HEK293 (cell line): ENCODE results near the gene CATSPER3.

ENCODE experiments used
- CTCF ChIA-PET: fragments of 350-600 bp; formaldehyde crosslinking; extraction: SDS; loops from one replicate; lab custom pipeline; 2021; ENCODE audit warnings: antibody characterized with exemption; lab: Yijun Ruan, JAX
- POLR2A ChIA-PET: fragments of 300-600 bp; formaldehyde crosslinking; extraction: SDS; loops from one replicate; lab custom pipeline; 2020; ENCODE audit warnings: antibody characterized with exemption, inconsistent platforms; lab: Yijun Ruan, JAX
- H3K27ac ChIP-seq: fragments of 200-500 bp; sonication (Bioruptor generic); 2 replicates; pipeline ENCODE4 v1.5.1; 2014; ENCODE audit warnings: low read depth, low read length, control low read depth, inconsistent platforms; ENCODE audit errors: extremely low read depth
- H3K36me3 ChIP-seq, 2 experiments: fragments of 200-500 bp in 1 of 2; sonication (Bioruptor generic) in 1 of 2; 1 replicate in 1 of 2; 2 replicates in 1 of 2; pipeline ENCODE4 v1.5.1; 2014 to 2017; ENCODE audit warnings: inconsistent platforms in 2 of 2, low read length in 2 of 2; ENCODE audit not compliant: control insufficient read depth in 2 of 2, insufficient read depth in 1 of 2
- H3K4me1 ChIP-seq: fragments of 200-500 bp; sonication (Bioruptor generic); 2 replicates; pipeline ENCODE4 v1.5.1; 2014; ENCODE audit warnings: mild to moderate bottlenecking, low read length, inconsistent platforms; ENCODE audit not compliant: control insufficient read depth, insufficient read depth
- H3K4me3 ChIP-seq: 2 replicates; pipeline ENCODE4 v1.5.1; 2011; ENCODE audit warnings: low read depth, mild to moderate bottlenecking, control low read depth, low read length, moderate library complexity
- H3K9me3 ChIP-seq: fragments of 200-500 bp; sonication (Bioruptor generic); 2 replicates; pipeline ENCODE4 v1.5.1; 2014; ENCODE audit warnings: low read depth, low read length, inconsistent platforms; ENCODE audit not compliant: control insufficient read depth, insufficient read depth
- BCL11A ChIP-seq: fragments of 450-650 bp; formaldehyde crosslinking; IDR thresholded peaks from 2 replicates; pipeline ENCODE4 v1.5.1; 2016; ENCODE audit warnings: low read depth, missing biosample characterization, missing genetic modification characterization
- GLIS1 ChIP-seq: fragments of 450-650 bp; formaldehyde crosslinking; IDR thresholded peaks from 2 replicates; pipeline ENCODE4 v1.5.1; 2016; ENCODE audit warnings: missing biosample characterization, missing genetic modification characterization
- HIC1 ChIP-seq: fragments of 450-650 bp; formaldehyde crosslinking; IDR thresholded peaks from 2 replicates; pipeline ENCODE4 v1.5.1; 2016; ENCODE audit warnings: missing biosample characterization, missing genetic modification characterization
- KLF10 ChIP-seq: fragments of 450-650 bp; IDR thresholded peaks from 2 replicates; pipeline ENCODE4 v1.5.1; 2018; ENCODE audit warnings: missing biosample characterization, mild to moderate bottlenecking, missing genetic modification characterization
- KLF16 ChIP-seq: fragments of 450-650 bp; formaldehyde crosslinking; IDR thresholded peaks from 2 replicates; pipeline ENCODE4 v1.5.1; 2017; ENCODE audit warnings: missing biosample characterization, missing genetic modification characterization
- KLF17 ChIP-seq: fragments of 450-650 bp; formaldehyde crosslinking; IDR thresholded peaks from 2 replicates; pipeline ENCODE4 v1.5.1; 2016; ENCODE audit warnings: missing biosample characterization, missing genetic modification characterization
- MEIS1 ChIP-seq: sonication (generic); formaldehyde crosslinking; IDR thresholded peaks from 2 replicates; pipeline ENCODE4 v1.8.1; 2022; ENCODE audit warnings: missing genetic modification reagents, mild to moderate bottlenecking, borderline replicate concordance
- TRIM28 ChIP-seq: IDR thresholded peaks from 2 replicates; pipeline ENCODE4 v1.6.1; 2011; ENCODE audit warnings: low read length, control low read depth, borderline replicate concordance
- ZBTB21 ChIP-seq: fragments of 450-650 bp; formaldehyde crosslinking; IDR thresholded peaks from 2 replicates; pipeline ENCODE4 v1.5.1; 2017; ENCODE audit warnings: missing biosample characterization, missing genetic modification characterization
- ZBTB49 ChIP-seq: fragments of 450-650 bp; formaldehyde crosslinking; IDR thresholded peaks from 2 replicates; pipeline ENCODE4 v1.5.1; 2016; ENCODE audit warnings: missing biosample characterization, missing genetic modification characterization, low read depth
- ZIC2 ChIP-seq: fragments of 450-650 bp; formaldehyde crosslinking; IDR thresholded peaks from 2 replicates; pipeline ENCODE4 v1.5.1; 2016; ENCODE audit warnings: missing biosample characterization, missing genetic modification characterization
- ZNF132 ChIP-seq: fragments of 450-650 bp; formaldehyde crosslinking; IDR thresholded peaks from 2 replicates; pipeline ENCODE4 v1.5.1; 2017; ENCODE audit warnings: missing biosample characterization, missing genetic modification characterization, borderline replicate concordance
- ZNF157 ChIP-seq: fragments of 450-650 bp; formaldehyde crosslinking; IDR thresholded peaks from 2 replicates; pipeline ENCODE4 v1.5.1; 2016; ENCODE audit warnings: missing biosample characterization, missing genetic modification characterization
- ZNF221 ChIP-seq: fragments of 450-650 bp; formaldehyde crosslinking; IDR thresholded peaks from 2 replicates; pipeline ENCODE4 v1.5.1; 2017; ENCODE audit warnings: missing biosample characterization, missing genetic modification characterization, borderline replicate concordance
- ZNF266 ChIP-seq: fragments of 450-650 bp; formaldehyde crosslinking; IDR thresholded peaks from 2 replicates; pipeline ENCODE4 v1.5.1; 2016; ENCODE audit warnings: missing biosample characterization, missing genetic modification characterization, low read depth
- ZNF488 ChIP-seq: fragments of 450-650 bp; formaldehyde crosslinking; IDR thresholded peaks from 2 replicates; pipeline ENCODE4 v1.5.1; 2016; ENCODE audit warnings: missing biosample characterization, missing genetic modification characterization
- ZNF544 ChIP-seq: fragments of 450-650 bp; formaldehyde crosslinking; IDR thresholded peaks from 2 replicates; pipeline ENCODE4 v1.5.0; 2017; ENCODE audit warnings: missing biosample characterization, missing genetic modification characterization
- ZNF645 ChIP-seq: fragments of 450-650 bp; formaldehyde crosslinking; IDR thresholded peaks from 2 replicates; pipeline ENCODE4; 2016; ENCODE audit warnings: missing biosample characterization, missing genetic modification characterization
- ZNF791 ChIP-seq: fragments of 450-650 bp; formaldehyde crosslinking; IDR thresholded peaks from 2 replicates; pipeline ENCODE4 v1.5.1; 2016; ENCODE audit warnings: missing biosample characterization, missing genetic modification characterization
- TF ChIP-seq, protein P1 (sequence below): sonication (generic); formaldehyde crosslinking; IDR thresholded peaks from 2 replicates; pipeline ENCODE4 v1.8.1; 2022; ENCODE audit warnings: mild to moderate bottlenecking, moderate library complexity, missing genetic modification reagents
- TF ChIP-seq, protein P2 (sequence below): fragments of 450-650 bp; formaldehyde crosslinking; IDR thresholded peaks from 2 replicates; pipeline ENCODE4 v1.5.1; 2016; ENCODE audit warnings: missing biosample characterization, missing genetic modification characterization
- TF ChIP-seq, protein P3 (sequence below): fragments of 450-650 bp; formaldehyde crosslinking; IDR thresholded peaks from 2 replicates; pipeline ENCODE4 v1.5.1; 2017; ENCODE audit warnings: missing biosample characterization, mild to moderate bottlenecking, missing genetic modification characterization, moderate library complexity

The CATSPER3 gene

DNA sequence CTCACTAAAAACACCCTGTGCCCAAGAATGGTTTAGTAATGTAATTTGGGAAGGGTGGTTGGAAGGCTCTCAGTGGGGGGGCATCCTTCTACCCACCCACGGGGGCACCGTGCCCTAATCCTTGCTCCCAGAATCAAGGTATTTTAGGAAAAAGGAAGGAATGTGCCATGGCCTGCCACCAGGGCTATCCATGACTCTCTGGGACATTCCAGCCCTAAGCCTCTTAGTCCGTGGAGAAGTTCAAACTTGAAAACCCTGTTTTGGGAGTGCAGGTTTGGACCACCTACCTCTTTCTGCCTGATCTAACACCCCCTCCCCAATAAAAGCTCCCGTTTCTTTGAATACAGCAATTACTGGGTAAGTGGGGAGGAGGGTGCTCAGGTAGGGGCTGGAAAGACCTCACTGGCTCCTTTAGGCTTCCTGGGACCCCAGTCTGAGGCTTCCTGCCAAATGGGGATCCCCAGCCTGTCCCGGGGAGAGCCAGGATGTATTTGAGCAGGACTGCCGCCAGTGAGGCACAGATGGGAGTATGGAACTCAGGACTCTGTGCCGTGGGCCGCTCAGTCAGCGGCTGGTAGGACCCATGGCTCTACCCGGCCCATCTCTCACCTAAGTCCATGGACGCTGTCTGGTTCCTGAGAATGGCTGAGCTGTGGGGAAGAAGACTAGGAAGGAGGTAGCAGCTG lies 70.0 kb downstream of the CATSPER3 start (continued):
- TF ChIP-seq KLF10, result no peak
- TF ChIP-seq ZNF544 (tag by site-specific recombination), result no peak
- no peak for TF ChIP-seq HIC1
- TF ChIP-seq ZNF266 (tag by site-specific recombination), result no peak
- TF ChIP-seq ZNF488, result no peak
- TF ChIP-seq GLIS1, result no peak
- TF ChIP-seq, protein P1, sequence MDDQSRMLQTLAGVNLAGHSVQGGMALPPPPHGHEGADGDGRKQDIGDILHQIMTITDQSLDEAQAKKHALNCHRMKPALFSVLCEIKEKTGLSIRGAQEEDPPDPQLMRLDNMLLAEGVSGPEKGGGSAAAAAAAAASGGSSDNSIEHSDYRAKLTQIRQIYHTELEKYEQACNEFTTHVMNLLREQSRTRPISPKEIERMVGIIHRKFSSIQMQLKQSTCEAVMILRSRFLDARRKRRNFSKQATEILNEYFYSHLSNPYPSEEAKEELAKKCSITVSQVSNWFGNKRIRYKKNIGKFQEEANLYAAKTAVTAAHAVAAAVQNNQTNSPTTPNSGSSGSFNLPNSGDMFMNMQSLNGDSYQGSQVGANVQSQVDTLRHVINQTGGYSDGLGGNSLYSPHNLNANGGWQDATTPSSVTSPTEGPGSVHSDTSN (CRISPR knock-in tag), result no peak
- TF ChIP-seq ZBTB49, result no peak

GRCh38 chr5:135038205-135038812 lies 70.6 kb downstream of the CATSPER3 start:
- Histone ChIP-seq H3K9me3 (no peaks in the 10 kb centered on the region), H3K4me1 (peaks cover 9% of the 10 kb centered on the region), H3K4me3 (no peak overlapping the region), H3K36me3 (no peaks in the 10 kb centered on the region), H3K27ac (no peak overlapping the region)
- ChIA-PET CTCF (interaction anchor here (0.5 kb wide), 1 partner anchor 1571 kb away, joined by 3 read pairs; no protein-coding TSS in a partner anchor), POLR2A (no interaction called here)
- TF ChIP-seq KLF16 (tag by site-specific recombination) (no peak), ZNF132 (tag by site-specific recombination) (no peak), ZNF791 (no peak), ZNF157 (tag by site-specific recombination) (no peak), BCL11A (tag by site-specific recombination) (no peak), MEIS1 (CRISPR knock-in tag) (no peak), ZIC2 (tag by site-specific recombination) (no peak), ZBTB21 (tag by site-specific recombination) (no peak), ZNF645 (tag by site-specific recombination) (no peak), TRIM28 (no peak), KLF17 (tag by site-specific recombination) (no peak), ZNF221 (tag by site-specific recombination) (no peak)
- TF ChIP-seq, protein P2, sequence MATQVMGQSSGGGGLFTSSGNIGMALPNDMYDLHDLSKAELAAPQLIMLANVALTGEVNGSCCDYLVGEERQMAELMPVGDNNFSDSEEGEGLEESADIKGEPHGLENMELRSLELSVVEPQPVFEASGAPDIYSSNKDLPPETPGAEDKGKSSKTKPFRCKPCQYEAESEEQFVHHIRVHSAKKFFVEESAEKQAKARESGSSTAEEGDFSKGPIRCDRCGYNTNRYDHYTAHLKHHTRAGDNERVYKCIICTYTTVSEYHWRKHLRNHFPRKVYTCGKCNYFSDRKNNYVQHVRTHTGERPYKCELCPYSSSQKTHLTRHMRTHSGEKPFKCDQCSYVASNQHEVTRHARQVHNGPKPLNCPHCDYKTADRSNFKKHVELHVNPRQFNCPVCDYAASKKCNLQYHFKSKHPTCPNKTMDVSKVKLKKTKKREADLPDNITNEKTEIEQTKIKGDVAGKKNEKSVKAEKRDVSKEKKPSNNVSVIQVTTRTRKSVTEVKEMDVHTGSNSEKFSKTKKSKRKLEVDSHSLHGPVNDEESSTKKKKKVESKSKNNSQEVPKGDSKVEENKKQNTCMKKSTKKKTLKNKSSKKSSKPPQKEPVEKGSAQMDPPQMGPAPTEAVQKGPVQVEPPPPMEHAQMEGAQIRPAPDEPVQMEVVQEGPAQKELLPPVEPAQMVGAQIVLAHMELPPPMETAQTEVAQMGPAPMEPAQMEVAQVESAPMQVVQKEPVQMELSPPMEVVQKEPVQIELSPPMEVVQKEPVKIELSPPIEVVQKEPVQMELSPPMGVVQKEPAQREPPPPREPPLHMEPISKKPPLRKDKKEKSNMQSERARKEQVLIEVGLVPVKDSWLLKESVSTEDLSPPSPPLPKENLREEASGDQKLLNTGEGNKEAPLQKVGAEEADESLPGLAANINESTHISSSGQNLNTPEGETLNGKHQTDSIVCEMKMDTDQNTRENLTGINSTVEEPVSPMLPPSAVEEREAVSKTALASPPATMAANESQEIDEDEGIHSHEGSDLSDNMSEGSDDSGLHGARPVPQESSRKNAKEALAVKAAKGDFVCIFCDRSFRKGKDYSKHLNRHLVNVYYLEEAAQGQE, result no peak
- TF ChIP-seq, protein P3, sequence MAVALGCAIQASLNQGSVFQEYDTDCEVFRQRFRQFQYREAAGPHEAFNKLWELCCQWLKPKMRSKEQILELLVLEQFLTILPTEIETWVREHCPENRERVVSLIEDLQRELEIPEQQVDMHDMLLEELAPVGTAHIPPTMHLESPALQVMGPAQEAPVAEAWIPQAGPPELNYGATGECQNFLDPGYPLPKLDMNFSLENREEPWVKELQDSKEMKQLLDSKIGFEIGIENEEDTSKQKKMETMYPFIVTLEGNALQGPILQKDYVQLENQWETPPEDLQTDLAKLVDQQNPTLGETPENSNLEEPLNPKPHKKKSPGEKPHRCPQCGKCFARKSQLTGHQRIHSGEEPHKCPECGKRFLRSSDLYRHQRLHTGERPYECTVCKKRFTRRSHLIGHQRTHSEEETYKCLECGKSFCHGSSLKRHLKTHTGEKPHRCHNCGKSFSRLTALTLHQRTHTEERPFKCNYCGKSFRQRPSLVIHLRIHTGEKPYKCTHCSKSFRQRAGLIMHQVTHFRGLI (tag by site-specific recombination), result no peak
